Measurements from ENCODE around the gene LCN1.

Gene LCN1

GRCh38 chr9:135567311-135567710 lies 46.1 kb downstream of the LCN1 start:
- no peak for DNase-seq (ENCODE audit: low spot score)

- DNase-seq (ENCODE audit: low spot score): no peak
Measured at GRCh38 chr9:135568026-135568425, 46.8 kb downstream of the LCN1 start.

GRCh38 chr9:135570456-135570855 lies 49.2 kb downstream of the LCN1 start:
- no peak for DNase-seq (ENCODE audit: low spot score)

GRCh38 chr9:135572233-135572632 lies 51.0 kb downstream of the LCN1 start:
- no peak for DNase-seq (ENCODE audit: low spot score)

- DNase-seq (ENCODE audit: low spot score): no peak
Measured at GRCh38 chr9:135573124-135573523, 51.9 kb downstream of the LCN1 start.

GRCh38 chr9:135574331-135574730 lies 53.1 kb downstream of the LCN1 start:
- DNase-seq (ENCODE audit: low spot score): no peak

- DNase-seq (ENCODE audit: low spot score): no peak
Measured at GRCh38 chr9:135574943-135575342, 53.7 kb downstream of the LCN1 start.
